Neural cell (in vitro differentiated cells): ENCODE data around the gene TGM5.

Experiments used
- CTCF ChIP-seq: fragments of 450-650 bp; IDR thresholded peaks from 2 replicates; pipeline ENCODE4 v1.5.1; 2014; ENCODE audit warnings: antibody characterized with exemption, mild to moderate bottlenecking, moderate library complexity; ENCODE audit not compliant: poor library complexity, severe bottlenecking
- EZH2 ChIP-seq: fragments of 200-600, 300-800 bp; shearing (Covaris generic), sonication (generic); IDR thresholded peaks from 2 replicates; pipeline ENCODE4 v1.6.1; 2014; ENCODE audit warnings: antibody characterized with exemption, low read length, borderline replicate concordance, mild to moderate bottlenecking; ENCODE audit not compliant: insufficient read depth, poor library complexity, severe bottlenecking
- POLR2AphosphoS5 ChIP-seq: IDR thresholded peaks from 2 replicates; pipeline ENCODE4 v1.6.1; 2012
- RAD21 ChIP-seq: fragments of 450-650 bp; conservative IDR thresholded peaks from 2 replicates; pipeline ENCODE4 v1.6.1; 2014; ENCODE audit warnings: antibody characterized with exemption, mild to moderate bottlenecking, moderate library complexity

GRCh38 chr15:43232289-43232874 is 34.3 kb downstream of the TGM5 start:
- no peak for TF ChIP-seq RAD21
- no peak for TF ChIP-seq CTCF
- no peak for TF ChIP-seq POLR2AphosphoS5
- no peak for TF ChIP-seq EZH2
